ENCODE measurements around the gene OR13J1. TPM values are rescaled to one million over a fixed set of nuclear protein-coding genes. Genes with fewer than 3 reads are reported as not detected.

Gene OR13J1
- polyA plus RNA-seq, 4 donors, result 0.19 TPM; not detected in 3

DNA sequence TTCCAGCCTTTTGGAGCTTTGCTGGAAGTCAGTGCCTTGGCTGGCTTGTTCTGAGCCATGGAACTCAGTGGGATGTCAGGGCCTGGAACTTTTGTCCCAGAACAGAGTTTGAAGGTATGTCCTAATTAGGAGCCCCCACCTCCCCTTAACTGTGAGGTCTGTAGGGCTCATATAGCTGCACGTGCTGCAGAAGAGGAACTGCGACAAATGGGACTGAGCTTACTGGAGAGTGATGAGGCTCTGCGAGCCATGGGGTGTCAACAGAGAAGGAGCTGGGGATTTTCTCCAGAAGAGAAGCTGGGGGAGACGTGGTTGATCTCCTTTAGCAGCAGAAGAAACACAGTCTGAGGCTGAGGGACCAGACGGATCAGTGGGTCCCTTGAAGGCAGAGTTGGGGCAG lies 30.3 kb downstream of the OR13J1 start:
- no peaks in the 10 kb centered on the region for H3K9me3 ChIP-seq (ENCODE audit: control insufficient read depth in 2 of 2, insufficient read depth in 1 of 2, low read depth in 1 of 2, low read length in 1 of 2)
- H3K27ac ChIP-seq (ENCODE audit: low read depth in 1 of 3, low read length in 2 of 3), result no peak overlapping the region
- peaks cover 0 to 69% (median 0%) of the 10 kb centered on the region in 3 donors for H3K36me3 ChIP-seq (ENCODE audit: control insufficient read depth in 3 of 3, insufficient read depth in 2 of 3, low read depth in 1 of 3, low read length in 3 of 3)
- FAIRE-seq (no peak), DNase-seq (no peak)
- 85 to 96% (median 87%) methylated on average over 5 of the region's 5 CpGs for WGBS, 3 donors
- no peak overlapping the region for H3K4me3 ChIP-seq (ENCODE audit: low read depth in 1 of 3, low read length in 3 of 3)
- H3K4me1 ChIP-seq (ENCODE audit: control insufficient read depth in 3 of 3, insufficient read depth in 2 of 3, low read depth in 1 of 3, low read length in 2 of 3), result peaks cover 2 to 23% (median 5%) of the 10 kb centered on the region in 3 donors
- no peaks in the 10 kb centered on the region for H3K27me3 ChIP-seq (ENCODE audit: control insufficient read depth in 3 of 3, insufficient read depth in 3 of 3, low read length in 3 of 3)

DNA sequence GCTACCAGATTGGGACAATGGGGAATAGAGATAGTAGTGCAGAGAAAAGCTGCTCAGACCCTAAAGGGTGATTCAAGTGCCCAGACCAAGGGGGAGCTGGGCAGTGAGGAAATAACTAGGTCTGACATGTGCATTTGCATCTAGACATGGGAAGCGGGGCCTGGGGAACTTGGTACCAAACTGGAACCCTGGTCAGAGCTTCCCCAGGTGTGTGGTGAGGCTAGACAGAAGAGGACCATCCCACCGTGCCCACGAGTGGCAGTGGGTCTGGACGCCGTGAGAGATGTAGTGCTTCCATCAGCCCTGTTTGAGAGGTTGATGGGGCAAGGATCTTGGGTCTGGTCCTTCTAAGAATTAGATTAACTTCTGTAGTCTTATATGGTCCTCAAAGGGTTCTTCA lies 33.6 kb downstream of the OR13J1 start:
- 94 to 95% (median 94%) methylated on average over 5 of the region's 5 CpGs for WGBS, 3 donors
- Histone ChIP-seq H3K9me3 (ENCODE audit: control insufficient read depth in 2 of 2, insufficient read depth in 1 of 2, low read depth in 1 of 2, low read length in 1 of 2) (no peaks in the 10 kb centered on the region), H3K27me3 (ENCODE audit: control insufficient read depth in 3 of 3, insufficient read depth in 3 of 3, low read length in 3 of 3) (no peaks in the 10 kb centered on the region), H3K4me1 (ENCODE audit: control insufficient read depth in 3 of 3, insufficient read depth in 2 of 3, low read depth in 1 of 3, low read length in 2 of 3) (peaks cover 3 to 53% (median 4%) of the 10 kb centered on the region in 3 donors), H3K36me3 (ENCODE audit: control insufficient read depth in 3 of 3, insufficient read depth in 2 of 3, low read depth in 1 of 3, low read length in 3 of 3) (peaks cover 0 to 67% (median 0%) of the 10 kb centered on the region in 3 donors), H3K27ac (ENCODE audit: low read depth in 1 of 3, low read length in 2 of 3) (no peak overlapping the region), H3K4me3 (ENCODE audit: low read depth in 1 of 3, low read length in 3 of 3) (no peak overlapping the region)
- no peak for FAIRE-seq
- DNase-seq, result no peak

GRCh38 chr9:35835766-35836165 lies 34.4 kb downstream of the OR13J1 start:
- no peak overlapping the region for H3K4me3 ChIP-seq (ENCODE audit: low read depth in 1 of 3, low read length in 3 of 3)
- H3K4me1 ChIP-seq (ENCODE audit: control insufficient read depth in 3 of 3, insufficient read depth in 2 of 3, low read depth in 1 of 3, low read length in 2 of 3), result peaks cover 3 to 59% (median 4%) of the 10 kb centered on the region in 3 donors
- FAIRE-seq, result no peak
- H3K27me3 ChIP-seq (ENCODE audit: control insufficient read depth in 3 of 3, insufficient read depth in 3 of 3, low read length in 3 of 3), result no peaks in the 10 kb centered on the region
- H3K27ac ChIP-seq (ENCODE audit: low read depth in 1 of 3, low read length in 2 of 3), result no peak overlapping the region
- 18 to 61% (median 24%) methylated on average over 2 of the region's 2 CpGs for WGBS, 3 donors
- peaks cover 0 to 59% (median 0%) of the 10 kb centered on the region in 3 donors for H3K36me3 ChIP-seq (ENCODE audit: control insufficient read depth in 3 of 3, insufficient read depth in 2 of 3, low read depth in 1 of 3, low read length in 3 of 3)
- peak in 1 of 2 donors; percentile 63 for DNase-seq
- no peaks in the 10 kb centered on the region for H3K9me3 ChIP-seq (ENCODE audit: control insufficient read depth in 2 of 2, insufficient read depth in 1 of 2, low read depth in 1 of 2, low read length in 1 of 2)

DNA sequence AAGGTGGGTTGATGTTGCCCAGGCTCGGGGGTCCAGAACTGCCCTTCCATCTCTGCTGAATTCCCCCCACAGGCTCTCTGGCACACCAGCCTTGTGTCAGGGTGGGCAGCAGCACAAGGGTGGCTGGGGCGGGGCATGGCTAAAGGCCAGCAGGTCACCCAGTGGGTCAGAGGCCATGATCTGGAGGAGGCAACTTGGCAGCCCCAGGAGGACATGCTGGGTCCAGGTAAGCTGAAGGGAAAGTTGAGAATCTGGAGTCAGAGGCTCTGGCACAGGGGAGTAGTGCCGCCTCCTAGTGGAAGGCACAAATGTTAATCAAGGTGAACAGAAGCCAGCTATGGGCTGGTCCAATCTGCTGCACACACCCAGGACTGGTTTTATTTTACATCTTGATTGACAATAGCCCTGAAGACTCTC lies 35.0 kb downstream of the OR13J1 start:
- WGBS, 3 donors, result 76 to 91% (median 76%) methylated on average over 3 of the region's 3 CpGs
- Histone ChIP-seq H3K4me3 (ENCODE audit: low read depth in 1 of 3, low read length in 3 of 3) (no peak overlapping the region), H3K9me3 (ENCODE audit: control insufficient read depth in 2 of 2, insufficient read depth in 1 of 2, low read depth in 1 of 2, low read length in 1 of 2) (no peaks in the 10 kb centered on the region), H3K36me3 (ENCODE audit: control insufficient read depth in 3 of 3, insufficient read depth in 2 of 3, low read depth in 1 of 3, low read length in 3 of 3) (peaks cover 0 to 54% (median 0%) of the 10 kb centered on the region in 3 donors), H3K27ac (ENCODE audit: low read depth in 1 of 3, low read length in 2 of 3) (peak overlapping the region in 1 of 3 donors; percentile 12), H3K27me3 (ENCODE audit: control insufficient read depth in 3 of 3, insufficient read depth in 3 of 3, low read length in 3 of 3) (no peaks in the 10 kb centered on the region), H3K4me1 (ENCODE audit: control insufficient read depth in 3 of 3, insufficient read depth in 2 of 3, low read depth in 1 of 3, low read length in 2 of 3) (peaks cover 3 to 62% (median 4%) of the 10 kb centered on the region in 3 donors)
- FAIRE-seq, result no peak
- peak in 1 of 2 donors; percentile 46 for DNase-seq

DNA sequence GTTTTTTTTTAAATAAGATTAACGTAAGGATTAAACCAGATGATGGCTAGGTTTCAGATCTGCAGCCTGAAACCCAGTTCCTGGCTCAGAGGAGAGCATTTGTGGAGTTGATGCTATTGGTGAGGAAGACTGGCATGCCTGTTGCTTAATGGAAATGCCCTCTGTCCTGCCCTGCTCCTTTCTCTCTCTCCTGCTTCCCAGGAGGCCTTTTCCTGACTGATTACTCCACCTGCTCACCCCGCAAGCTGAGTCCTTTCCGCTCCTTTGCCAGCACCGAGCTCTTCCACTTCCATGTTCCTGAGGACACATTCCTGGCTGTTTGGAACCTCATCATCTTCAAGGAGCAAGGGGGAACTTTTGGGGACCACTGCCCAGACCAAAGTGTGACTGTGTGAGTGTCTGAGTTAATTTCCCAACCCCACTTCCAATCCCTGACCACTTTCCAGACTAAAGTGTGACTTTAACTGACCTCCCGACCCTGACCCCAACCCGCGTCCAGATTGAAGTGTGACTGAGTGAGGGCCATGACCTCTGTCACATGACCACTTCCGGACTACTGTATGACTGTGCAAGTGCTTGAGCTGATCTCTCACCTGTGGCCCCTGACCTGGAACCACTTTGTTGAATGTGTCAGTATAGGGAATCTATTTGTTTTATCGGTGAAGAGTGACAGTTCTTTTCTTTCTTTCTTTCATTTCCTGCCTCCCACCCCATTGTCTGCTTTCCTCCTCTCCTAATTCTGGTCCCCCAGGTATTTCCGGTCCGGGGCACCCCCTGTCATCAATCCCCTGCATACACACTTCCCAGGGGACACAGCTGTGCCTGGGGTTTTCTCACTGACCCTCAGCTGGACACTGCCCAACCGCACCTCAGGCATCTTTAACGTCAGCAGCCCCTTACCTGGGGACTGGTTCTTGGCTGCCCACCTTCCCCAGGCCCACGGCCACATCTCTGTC lies 35.7 kb downstream of the OR13J1 start:
- peak overlapping the region in 2 of 3 donors; percentile 14 to 85 for H3K27ac ChIP-seq (ENCODE audit: low read depth in 1 of 3, low read length in 2 of 3)

DNA sequence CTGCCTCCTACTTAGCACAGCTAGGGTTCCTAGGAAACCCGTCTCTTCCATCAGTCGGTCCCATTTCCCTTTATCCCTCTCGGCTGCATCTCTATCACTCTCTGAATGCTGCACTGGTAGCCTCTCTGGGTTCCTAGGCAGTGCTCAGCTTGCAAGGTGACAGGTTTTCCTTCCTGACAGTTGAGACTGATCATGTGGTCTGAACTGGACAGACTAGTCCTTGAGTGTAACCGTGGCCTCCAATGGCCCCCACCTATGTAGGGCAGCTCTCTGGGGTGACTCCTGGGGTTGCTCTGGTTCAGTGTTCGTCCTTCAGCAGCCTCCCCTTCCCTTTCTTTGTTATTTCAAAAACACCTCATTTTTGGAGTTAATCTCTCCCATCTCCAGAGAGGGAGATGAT lies 37.4 kb downstream of the OR13J1 start:
- Histone ChIP-seq H3K4me1 (ENCODE audit: control insufficient read depth in 3 of 3, insufficient read depth in 2 of 3, low read depth in 1 of 3, low read length in 2 of 3) (peaks cover 3 to 74% (median 4%) of the 10 kb centered on the region in 3 donors), H3K4me3 (ENCODE audit: low read depth in 1 of 3, low read length in 3 of 3) (no peak overlapping the region), H3K27ac (ENCODE audit: low read depth in 1 of 3, low read length in 2 of 3) (peak overlapping the region in 1 of 3 donors; percentile 85), H3K9me3 (ENCODE audit: control insufficient read depth in 2 of 2, insufficient read depth in 1 of 2, low read depth in 1 of 2, low read length in 1 of 2) (no peaks in the 10 kb centered on the region), H3K27me3 (ENCODE audit: control insufficient read depth in 3 of 3, insufficient read depth in 3 of 3, low read length in 3 of 3) (no peaks in the 10 kb centered on the region), H3K36me3 (ENCODE audit: control insufficient read depth in 3 of 3, insufficient read depth in 2 of 3, low read depth in 1 of 3, low read length in 3 of 3) (peaks cover 0 to 39% (median 0%) of the 10 kb centered on the region in 3 donors)
- FAIRE-seq (no peak), DNase-seq (peak in 1 of 2 donors; percentile 58)
- 65 to 78% (median 70%) methylated on average over 5 of the region's 5 CpGs for WGBS, 3 donors

More for the DNA sequence above, 35.7 kb downstream of the OR13J1 start:
- WGBS, 3 donors, result 75 to 83% (median 82%) methylated on average over 14 of the region's 14 CpGs
- Histone ChIP-seq H3K4me3 (ENCODE audit: low read depth in 1 of 3, low read length in 3 of 3) (no peak overlapping the region), H3K27me3 (ENCODE audit: control insufficient read depth in 3 of 3, insufficient read depth in 3 of 3, low read length in 3 of 3) (no peaks in the 10 kb centered on the region), H3K36me3 (ENCODE audit: control insufficient read depth in 3 of 3, insufficient read depth in 2 of 3, low read depth in 1 of 3, low read length in 3 of 3) (peaks cover 0 to 47% (median 0%) of the 10 kb centered on the region in 3 donors), H3K9me3 (ENCODE audit: control insufficient read depth in 2 of 2, insufficient read depth in 1 of 2, low read depth in 1 of 2, low read length in 1 of 2) (no peaks in the 10 kb centered on the region), H3K4me1 (ENCODE audit: control insufficient read depth in 3 of 3, insufficient read depth in 2 of 3, low read depth in 1 of 3, low read length in 2 of 3) (peaks cover 3 to 69% (median 4%) of the 10 kb centered on the region in 3 donors)
- FAIRE-seq (no peak), DNase-seq (no peak)

DNA sequence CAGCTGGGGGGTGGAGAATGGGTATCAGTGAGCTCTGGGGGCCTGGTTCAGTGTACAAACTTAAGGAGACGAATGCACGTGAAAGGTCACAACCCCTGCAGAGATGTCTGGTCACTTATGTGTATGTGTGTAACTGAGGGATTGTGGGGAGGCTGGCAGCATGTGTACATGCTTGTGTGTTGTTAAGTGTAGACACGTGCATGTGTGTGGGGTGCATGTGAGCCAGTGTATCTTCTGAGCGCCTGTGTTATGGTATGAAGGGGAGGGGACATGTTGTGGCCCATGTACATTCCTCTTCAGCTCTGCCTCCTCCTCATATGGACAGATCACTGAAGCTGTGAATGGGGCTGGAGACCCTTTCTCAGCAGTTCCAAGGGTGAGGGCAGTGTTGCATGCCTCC lies 39.2 kb downstream of the OR13J1 start:
- DNase-seq (no peak), FAIRE-seq (no peak)
- Histone ChIP-seq H3K9me3 (ENCODE audit: control insufficient read depth in 2 of 2, insufficient read depth in 1 of 2, low read depth in 1 of 2, low read length in 1 of 2) (no peaks in the 10 kb centered on the region), H3K27ac (ENCODE audit: low read depth in 1 of 3, low read length in 2 of 3) (no peak overlapping the region), H3K27me3 (ENCODE audit: control insufficient read depth in 3 of 3, insufficient read depth in 3 of 3, low read length in 3 of 3) (no peaks in the 10 kb centered on the region), H3K4me3 (ENCODE audit: low read depth in 1 of 3, low read length in 3 of 3) (peak overlapping the region in 1 of 3 donors; percentile 62), H3K4me1 (ENCODE audit: control insufficient read depth in 3 of 3, insufficient read depth in 2 of 3, low read depth in 1 of 3, low read length in 2 of 3) (peaks cover 3 to 70% (median 4%) of the 10 kb centered on the region in 3 donors), H3K36me3 (ENCODE audit: control insufficient read depth in 3 of 3, insufficient read depth in 2 of 3, low read depth in 1 of 3, low read length in 3 of 3) (peaks cover 0 to 26% (median 0%) of the 10 kb centered on the region in 3 donors)
- WGBS, 3 donors, result 80 to 91% (median 90%) methylated on average over 4 of the region's 4 CpGs

DNA sequence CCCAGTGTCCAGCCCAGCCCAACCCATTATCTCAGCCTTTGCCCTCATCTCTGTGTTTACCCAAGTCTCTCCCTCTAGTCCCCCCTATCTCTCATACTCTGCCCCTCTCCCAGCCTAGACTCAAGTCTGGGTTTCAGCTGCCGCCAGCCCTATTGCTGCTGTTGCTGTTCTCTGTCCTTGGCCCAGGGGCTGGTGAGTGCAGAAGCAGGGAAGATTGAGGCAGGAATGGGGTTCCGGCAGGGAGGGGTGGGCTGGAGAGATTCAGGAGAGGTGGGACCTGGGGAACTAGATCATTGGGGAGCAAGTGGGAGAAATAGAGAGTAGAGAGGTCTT lies 40.5 kb downstream of the OR13J1 start:
- H3K27ac ChIP-seq (ENCODE audit: low read depth in 1 of 3, low read length in 2 of 3), result peak overlapping the region; percentile 59 to 95 (median 66)
- H3K27me3 ChIP-seq (ENCODE audit: control insufficient read depth in 3 of 3, insufficient read depth in 3 of 3, low read length in 3 of 3), result no peaks in the 10 kb centered on the region
- DNase-seq, result no peak
- H3K36me3 ChIP-seq (ENCODE audit: control insufficient read depth in 3 of 3, insufficient read depth in 2 of 3, low read depth in 1 of 3, low read length in 3 of 3), result peaks cover 0 to 16% (median 0%) of the 10 kb centered on the region in 3 donors
- no peak for FAIRE-seq
- peak overlapping the region; percentile 62 to 72 (median 68) for H3K4me3 ChIP-seq (ENCODE audit: low read depth in 1 of 3, low read length in 3 of 3)
- 30 to 36% (median 36%) methylated on average over 2 of the region's 2 CpGs for WGBS, 3 donors
- H3K9me3 ChIP-seq (ENCODE audit: control insufficient read depth in 2 of 2, insufficient read depth in 1 of 2, low read depth in 1 of 2, low read length in 1 of 2), result no peaks in the 10 kb centered on the region
- peaks cover 2 to 56% (median 3%) of the 10 kb centered on the region in 3 donors for H3K4me1 ChIP-seq (ENCODE audit: control insufficient read depth in 3 of 3, insufficient read depth in 2 of 3, low read depth in 1 of 3, low read length in 2 of 3)

All from small intestine (tissue), 7 donors.